ENCODE data around the gene COL11A2. TPM values are rescaled to one million over a fixed set of nuclear protein-coding genes. Genes with fewer than 3 reads are reported as not detected.

The COL11A2 gene
- total and polyA plus RNA-seq, 2 of the 13 experiments (the other 11 are each of a cell fraction or from before 2014, with no cell fraction given): 0.55 TPM

GRCh38 chr6:33200219-33201146 is 8.2 kb upstream of the COL11A2 start, which contains the start of the genes RXRB and SLC39A7 (continued):
- TF ChIP-seq ZFYVE20 (CRISPR knock-in tag; IDR thresholded peaks at IDR 0.05; ENCODE audit: borderline replicate concordance, low read depth) (no peak; the same call in 1 of the 2 replicates), ZNF124 (CRISPR knock-in tag; IDR thresholded peaks at IDR 0.05) (peak; percentile 15; the same call in 1 of the 2 replicates), ZNF180 (CRISPR knock-in tag; IDR thresholded peaks at IDR 0.05; ENCODE audit: borderline replicate concordance, low read depth) (peak; percentile 69; the same call in 1 of the 2 replicates), AGO2 (optimal IDR thresholded peaks at IDR 0.05; ENCODE audit: low read depth, low read length) (peak; percentile 95), IKZF4 (CRISPR knock-in tag; IDR thresholded peaks at IDR 0.05; ENCODE audit: borderline replicate concordance, low read depth, not compliant biosample characterization) (no peak), KDM1A (CRISPR knock-in tag; IDR thresholded peaks at IDR 0.05) (peak; percentile 45; the same call in 1 of the 2 replicates), ZUFSP (CRISPR knock-in tag; IDR thresholded peaks at IDR 0.05; ENCODE audit: borderline replicate concordance) (no peak), KAT2B (IDR thresholded peaks at IDR 0.05; ENCODE audit: borderline replicate concordance, low read depth, low read length) (no peak), ZNF530 (CRISPR knock-in tag; IDR thresholded peaks at IDR 0.05; ENCODE audit: low read depth) (no peak), SALL1 (CRISPR knock-in tag; IDR thresholded peaks at IDR 0.05) (peak; percentile 83), MAX (IDR thresholded peaks at IDR 0.05) (no peak), PTBP1 (IDR thresholded peaks at IDR 0.05; ENCODE audit: low read depth, low read length, poor library complexity, severe bottlenecking) (peak; percentile 97), GABPA (IDR thresholded peaks at IDR 0.05; ENCODE audit: low read depth, low read length) (no peak), GABPA (CRISPR knock-in tag; IDR thresholded peaks at IDR 0.05; ENCODE audit: low read depth) (no peak), ZNF503 (CRISPR knock-in tag; IDR thresholded peaks at IDR 0.05) (peak; percentile 77; the same call in 1 of the 2 replicates), THYN1 (CRISPR knock-in tag; IDR thresholded peaks at IDR 0.05; ENCODE audit: borderline replicate concordance, low read depth) (no peak), ZNF280D (CRISPR knock-in tag; IDR thresholded peaks at IDR 0.05) (no peak), ZNF704 (CRISPR knock-in tag; IDR thresholded peaks at IDR 0.05; ENCODE audit: borderline replicate concordance) (no peak)
